Neuron (in vitro differentiated cells): Measurements from ENCODE around the gene RDX.
"Not testable (repeated sequence)": the region's sequence is repeated elsewhere in the genome, so short reads cannot be mapped to it uniquely, and the experiment has no call there.

Experiments used
- H2AFZ ChIP-seq: one replicate; pipeline ENCODE4 v1.6.1; 2013; ENCODE audit warnings: low read depth, mild to moderate bottlenecking, inconsistent platforms, low read length, moderate library complexity
- H3K27me3 ChIP-seq: one replicate; pipeline ENCODE4 v1.6.1; 2013; ENCODE audit warnings: low read length; ENCODE audit not compliant: insufficient read depth
- H3K36me3 ChIP-seq: one replicate; pipeline ENCODE4 v1.6.1; 2013; ENCODE audit warnings: low read length; ENCODE audit not compliant: insufficient read depth
- H3K4me1 ChIP-seq: one replicate; pipeline ENCODE4 v1.6.1; 2013; ENCODE audit warnings: low read length; ENCODE audit not compliant: insufficient read depth
- H3K4me3 ChIP-seq: 2 replicates; pipeline ENCODE4 v1.5.1; 2013; ENCODE audit warnings: mild to moderate bottlenecking, low read length, moderate library complexity
- H3K9me3 ChIP-seq: one replicate; pipeline ENCODE4 v1.6.1; 2013; ENCODE audit warnings: low read length

RDX gene

DNA sequence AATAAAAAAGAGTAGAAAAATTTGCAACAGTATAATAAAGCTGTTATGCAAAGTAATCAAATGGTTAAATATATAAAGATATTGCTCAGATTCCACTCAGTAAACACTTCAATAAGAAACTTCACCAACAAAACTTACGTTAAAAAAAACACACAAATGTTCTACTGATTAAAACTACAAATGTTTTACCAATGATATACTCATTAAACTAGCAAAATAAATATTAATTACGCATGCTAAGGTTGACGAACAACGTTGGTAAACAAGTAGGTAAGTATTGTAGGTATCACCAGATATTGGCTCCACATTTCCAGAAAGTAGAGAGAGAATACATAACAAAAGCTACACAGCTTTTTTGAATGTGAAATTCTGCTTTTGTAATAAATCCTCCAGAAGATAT, 12.6 kb downstream of the RDX start:
- no peak overlapping the region for H3K4me3 ChIP-seq
- peaks cover 2% of the 10 kb centered on the region for H3K4me1 ChIP-seq

DNA sequence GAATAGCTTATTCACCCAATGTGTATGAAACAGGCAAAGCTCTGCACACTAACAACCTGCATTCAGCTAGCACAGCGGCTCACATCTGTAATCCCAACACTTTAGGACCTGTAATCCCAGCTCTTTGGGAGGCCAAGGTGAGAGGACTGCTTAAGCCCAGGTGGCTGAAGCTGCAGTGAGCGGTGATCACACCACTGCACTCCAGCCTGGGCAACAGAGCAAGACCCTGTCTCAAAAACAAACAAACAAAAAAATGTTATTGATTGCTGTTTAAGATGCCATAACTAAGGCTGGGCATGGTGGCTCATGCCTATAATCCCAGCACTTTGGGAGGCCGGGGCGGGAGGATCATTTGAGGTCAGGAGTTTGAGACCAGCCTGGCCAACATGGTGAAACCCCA, 15.8 kb downstream of the RDX start:
- H3K9me3 ChIP-seq, H2AFZ ChIP-seq, H3K4me3 ChIP-seq, H3K27me3 ChIP-seq, H3K4me1 ChIP-seq: not testable (repeated sequence)
- H3K36me3 ChIP-seq: peaks cover 25% of the 10 kb centered on the region

More for the DNA sequence above, 12.6 kb downstream of the RDX start:
- peaks cover 7% of the 10 kb centered on the region for H3K36me3 ChIP-seq
- no peak overlapping the region for H2AFZ ChIP-seq
- H3K27me3 ChIP-seq: no peaks in the 10 kb centered on the region
- no peaks in the 10 kb centered on the region for H3K9me3 ChIP-seq

DNA sequence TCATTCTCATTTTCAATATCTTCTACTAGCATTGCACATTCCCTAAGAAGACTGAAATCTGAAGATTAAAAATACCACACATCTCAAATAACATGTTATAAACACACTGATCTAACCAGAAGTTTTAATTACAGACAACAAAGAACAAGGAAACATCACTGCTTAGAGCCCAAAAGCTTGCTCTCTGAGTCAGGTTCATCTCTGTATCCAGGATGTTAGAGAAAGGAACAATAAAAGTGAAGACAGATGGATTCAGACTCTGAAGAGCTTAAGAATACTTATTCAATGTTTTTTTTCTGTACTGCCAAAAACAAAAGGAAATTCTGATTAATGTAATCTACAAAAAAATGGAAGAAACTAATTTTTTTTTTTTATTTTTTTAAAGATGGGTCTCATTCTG, 16.5 kb downstream of the RDX start:
- Histone ChIP-seq H3K9me3 (peaks cover 3% of the 10 kb centered on the region), H3K4me1 (no peaks in the 10 kb centered on the region), H3K27me3 (no peaks in the 10 kb centered on the region), H3K4me3 (no peak overlapping the region), H3K36me3 (peaks cover 31% of the 10 kb centered on the region), H2AFZ (no peak overlapping the region)

- peaks cover 70% of the 10 kb centered on the region for H3K36me3 ChIP-seq
- peaks cover 3% of the 10 kb centered on the region for H3K9me3 ChIP-seq
- H3K4me3 ChIP-seq: no peak overlapping the region
Observed at GRCh38 chr11:110272919-110273318, 23.5 kb downstream of the RDX start.

DNA sequence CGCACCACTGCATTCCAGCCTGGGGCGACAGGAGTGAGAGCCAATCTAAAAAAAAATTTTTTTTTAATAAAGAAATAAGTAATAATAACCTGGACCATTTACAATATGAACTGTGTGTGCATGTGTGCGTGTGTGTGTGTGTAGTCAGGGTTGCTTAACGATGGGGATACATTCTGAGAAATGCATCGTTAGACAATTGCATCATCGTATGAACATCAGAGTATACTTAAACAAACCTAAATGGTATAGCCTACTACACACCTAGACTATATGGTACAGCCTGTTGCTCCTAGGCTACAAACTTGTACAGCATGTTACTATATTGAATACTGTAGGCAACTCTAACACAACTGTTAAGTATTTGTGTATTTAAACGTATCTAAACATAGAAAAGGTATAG, 26.4 kb downstream of the RDX start:
- H3K27me3 ChIP-seq: no peaks in the 10 kb centered on the region
- peaks cover 51% of the 10 kb centered on the region for H3K36me3 ChIP-seq
- H3K4me3 ChIP-seq: no peak overlapping the region
- no peaks in the 10 kb centered on the region for H3K4me1 ChIP-seq
- no peaks in the 10 kb centered on the region for H3K9me3 ChIP-seq
- H2AFZ ChIP-seq: no peak overlapping the region

More at GRCh38 chr11:110272919-110273318, 23.5 kb downstream of the RDX start:
- Histone ChIP-seq H3K4me1 (no peaks in the 10 kb centered on the region), H2AFZ (no peak overlapping the region), H3K27me3 (no peaks in the 10 kb centered on the region)

GRCh38 chr11:110268441-110268840, 28.0 kb downstream of the RDX start:
- Histone ChIP-seq H3K9me3 (no peaks in the 10 kb centered on the region), H3K4me3 (no peak overlapping the region), H3K27me3 (no peaks in the 10 kb centered on the region), H2AFZ (no peak overlapping the region), H3K36me3 (peaks cover 55% of the 10 kb centered on the region), H3K4me1 (no peaks in the 10 kb centered on the region)

DNA sequence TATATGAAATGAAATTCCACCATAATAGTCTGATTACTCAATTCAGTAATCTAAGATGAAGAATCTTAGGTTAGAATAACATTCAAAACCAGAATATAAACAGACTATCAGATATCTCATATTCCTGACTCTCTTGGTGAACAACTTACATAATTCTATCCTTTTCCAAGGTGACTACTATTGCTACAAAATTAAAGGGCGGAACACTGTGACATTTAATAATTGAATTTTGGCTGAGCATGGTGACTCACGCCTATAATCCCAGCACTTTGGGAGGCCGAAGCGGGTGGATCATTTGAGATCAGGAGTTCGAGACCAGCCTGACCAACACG, 34.4 kb downstream of the RDX start:
- Histone ChIP-seq H3K4me3 (no peak overlapping the region), H3K36me3 (peaks cover 45% of the 10 kb centered on the region), H3K4me1 (no peaks in the 10 kb centered on the region), H3K27me3 (no peaks in the 10 kb centered on the region), H2AFZ (no peak overlapping the region), H3K9me3 (no peaks in the 10 kb centered on the region)

DNA sequence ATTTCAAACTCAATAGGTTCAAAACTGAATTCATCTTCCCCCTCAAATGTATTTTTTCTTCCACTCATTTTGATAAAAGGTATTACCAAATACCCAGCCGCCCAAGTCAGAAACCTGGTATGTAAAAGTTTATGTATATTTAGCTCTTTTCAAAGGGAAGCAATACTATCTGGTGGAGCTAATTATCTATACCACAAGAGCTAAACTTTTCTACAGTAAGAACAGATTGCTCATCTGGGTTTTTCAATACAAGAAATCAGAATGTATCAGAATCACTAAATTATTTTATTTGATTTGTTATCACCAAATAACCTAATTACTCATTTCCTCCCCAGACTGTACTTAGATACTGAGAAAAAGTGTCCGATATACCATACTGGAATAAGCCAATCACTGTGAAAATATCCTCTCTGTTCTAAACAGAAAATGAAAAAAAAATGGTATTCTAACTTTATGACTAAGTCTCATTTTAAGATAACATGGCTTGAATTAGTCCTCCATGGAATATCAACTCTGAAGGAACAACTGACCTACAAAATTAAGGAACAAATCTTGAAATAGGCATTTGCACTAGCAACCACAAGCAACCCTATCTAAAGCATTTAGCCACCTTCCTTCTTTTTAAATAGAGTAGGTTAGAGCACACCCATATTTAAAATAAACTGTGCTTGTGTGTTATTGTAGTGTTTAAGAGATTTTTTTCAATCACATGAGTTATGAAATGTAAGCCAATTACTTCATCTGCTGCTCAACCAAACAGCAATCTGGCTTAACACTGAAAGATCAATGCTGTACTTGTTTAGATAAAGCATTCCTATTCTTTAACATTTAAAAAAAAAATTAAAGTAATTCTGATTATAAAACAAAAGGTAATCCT, 35.0 kb downstream of the RDX start:
- H2AFZ ChIP-seq: no peak overlapping the region
- H3K27me3 ChIP-seq: no peaks in the 10 kb centered on the region
- no peaks in the 10 kb centered on the region for H3K4me1 ChIP-seq
- H3K36me3 ChIP-seq: peaks cover 50% of the 10 kb centered on the region
- H3K9me3 ChIP-seq: no peaks in the 10 kb centered on the region
- no peak overlapping the region for H3K4me3 ChIP-seq

DNA sequence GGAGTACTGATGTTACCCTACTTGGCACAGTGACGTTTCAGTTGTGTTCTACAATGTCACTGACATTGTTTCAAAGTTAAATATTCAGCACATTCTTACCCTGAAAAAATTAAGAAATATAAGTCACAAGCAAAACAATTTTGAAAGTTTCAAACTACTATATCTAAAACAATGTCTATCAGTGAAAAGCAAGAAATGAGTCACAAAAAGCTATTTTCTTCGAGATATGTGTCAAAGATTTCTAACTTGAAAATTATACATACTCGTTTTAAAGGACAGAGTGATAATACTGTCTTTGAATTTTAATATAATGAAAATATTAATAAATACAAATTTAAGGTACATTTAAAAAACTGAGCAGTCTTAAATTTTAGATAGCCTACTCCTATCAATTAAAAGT, 42.9 kb downstream of the RDX start:
- no peak overlapping the region for H3K4me3 ChIP-seq
- H2AFZ ChIP-seq: no peak overlapping the region
- H3K9me3 ChIP-seq: no peaks in the 10 kb centered on the region
- no peaks in the 10 kb centered on the region for H3K4me1 ChIP-seq
- no peaks in the 10 kb centered on the region for H3K27me3 ChIP-seq
- H3K36me3 ChIP-seq: peaks cover 82% of the 10 kb centered on the region

- no peaks in the 10 kb centered on the region for H3K9me3 ChIP-seq
- H3K4me1 ChIP-seq: no peaks in the 10 kb centered on the region
- no peaks in the 10 kb centered on the region for H3K27me3 ChIP-seq
- peaks cover 80% of the 10 kb centered on the region for H3K36me3 ChIP-seq
- no peak overlapping the region for H3K4me3 ChIP-seq
- no peak overlapping the region for H2AFZ ChIP-seq
Observed at GRCh38 chr11:110251836-110252235, 44.6 kb downstream of the RDX start.

- H3K4me3 ChIP-seq: no peak overlapping the region
- no peaks in the 10 kb centered on the region for H3K4me1 ChIP-seq
- H3K27me3 ChIP-seq: no peaks in the 10 kb centered on the region
- H2AFZ ChIP-seq: no peak overlapping the region
- H3K36me3 ChIP-seq: peaks cover 74% of the 10 kb centered on the region
- no peaks in the 10 kb centered on the region for H3K9me3 ChIP-seq
Observed at GRCh38 chr11:110250168-110250567, 46.2 kb downstream of the RDX start.

DNA sequence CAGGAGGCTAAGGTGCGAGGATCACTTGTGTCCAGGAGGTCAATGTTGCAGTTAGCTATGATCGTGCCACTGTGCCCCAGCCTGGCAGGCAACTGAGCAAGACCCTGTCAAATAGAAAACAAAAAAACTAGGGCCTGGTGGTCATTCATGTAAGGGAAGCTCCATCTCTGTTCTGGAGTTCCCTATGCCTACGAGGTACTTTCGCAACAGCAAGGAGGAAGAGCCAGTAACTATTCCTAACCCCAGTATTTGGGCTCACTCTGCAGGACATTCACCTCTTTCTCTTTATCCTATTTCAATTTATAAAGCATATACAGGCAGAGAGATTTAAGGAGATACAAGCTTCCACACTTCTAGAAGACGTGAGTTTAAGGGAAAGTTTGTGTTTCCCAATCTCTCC, 46.6 kb downstream of the RDX start:
- Histone ChIP-seq H3K27me3 (no peaks in the 10 kb centered on the region), H3K9me3 (no peaks in the 10 kb centered on the region), H3K4me1 (no peaks in the 10 kb centered on the region), H3K36me3 (peaks cover 73% of the 10 kb centered on the region), H2AFZ (no peak overlapping the region), H3K4me3 (no peak overlapping the region)

GRCh38 chr11:110249066-110249465, 47.3 kb downstream of the RDX start:
- H3K4me1 ChIP-seq: no peaks in the 10 kb centered on the region
- H3K36me3 ChIP-seq: peaks cover 66% of the 10 kb centered on the region
- no peaks in the 10 kb centered on the region for H3K9me3 ChIP-seq
- H3K4me3 ChIP-seq: no peak overlapping the region
- H3K27me3 ChIP-seq: no peaks in the 10 kb centered on the region
- no peak overlapping the region for H2AFZ ChIP-seq

GRCh38 chr11:110243791-110244190, 52.6 kb downstream of the RDX start:
- H3K4me1 ChIP-seq: no peaks in the 10 kb centered on the region
- no peak overlapping the region for H3K4me3 ChIP-seq

More at GRCh38 chr11:110243791-110244190, 52.6 kb downstream of the RDX start:
- Histone ChIP-seq H3K36me3 (peaks cover 46% of the 10 kb centered on the region), H2AFZ (no peak overlapping the region), H3K9me3 (no peaks in the 10 kb centered on the region), H3K27me3 (no peaks in the 10 kb centered on the region)
